Activated T-helper 2 cell treated with anti-CD3 and anti-CD28 coated beads, Interferon-gamma antibody, Interleukin-2, Interleukin-4, amounts not matched to agents 10 μg/mL and 5 μg/mL and 100 μg/mL, durations not matched to agents 14 hours and 24 hours and 36 hours (primary cell): Measurements from ENCODE around the gene RASGEF1C. TPM values are rescaled to one million over a fixed set of nuclear protein-coding genes. Genes with fewer than 3 reads are reported as not detected.

Experiments used
- DNase-seq: peaks from one replicate; pipeline ENCODE4 v3.0.0; 2021; ENCODE audit warnings: low spot score
- H3K27ac Mint-ChIP-seq: one replicate; pipeline ENCODE4 v1.8.0; 2021; ENCODE audit warnings: mixed read lengths
- H3K27me3 Mint-ChIP-seq: one replicate; pipeline ENCODE4 v1.8.0; 2021; ENCODE audit warnings: low read depth, mixed read lengths
- H3K36me3 Mint-ChIP-seq: one replicate; pipeline ENCODE4 v1.8.0; 2021; ENCODE audit warnings: low read depth, mixed read lengths
- H3K4me1 Mint-ChIP-seq: one replicate; pipeline ENCODE4 v1.8.0; 2021; ENCODE audit warnings: low read depth, mixed read lengths
- H3K4me3 Mint-ChIP-seq: one replicate; pipeline ENCODE4 v1.8.0; 2021; ENCODE audit warnings: low read depth, mild to moderate bottlenecking, moderate library complexity, mixed read lengths
- H3K9me3 Mint-ChIP-seq: one replicate; pipeline ENCODE4 v1.8.0; 2021; ENCODE audit warnings: mixed read lengths
- intact Hi-C: fragments of 100-400 bp; cut with micrococcal nuclease; formaldehyde crosslinking; loops from one replicate; pipeline ENCODE4 v1.15.1; 2023
- total RNA-seq: library from RNA; stranded (reverse); gene quantifications from 2 replicates; pipeline ENCODE4 v1.2.3, GENCODE V29; 2022

The RASGEF1C gene
- not detected in 2 replicates for total RNA-seq

DNA sequence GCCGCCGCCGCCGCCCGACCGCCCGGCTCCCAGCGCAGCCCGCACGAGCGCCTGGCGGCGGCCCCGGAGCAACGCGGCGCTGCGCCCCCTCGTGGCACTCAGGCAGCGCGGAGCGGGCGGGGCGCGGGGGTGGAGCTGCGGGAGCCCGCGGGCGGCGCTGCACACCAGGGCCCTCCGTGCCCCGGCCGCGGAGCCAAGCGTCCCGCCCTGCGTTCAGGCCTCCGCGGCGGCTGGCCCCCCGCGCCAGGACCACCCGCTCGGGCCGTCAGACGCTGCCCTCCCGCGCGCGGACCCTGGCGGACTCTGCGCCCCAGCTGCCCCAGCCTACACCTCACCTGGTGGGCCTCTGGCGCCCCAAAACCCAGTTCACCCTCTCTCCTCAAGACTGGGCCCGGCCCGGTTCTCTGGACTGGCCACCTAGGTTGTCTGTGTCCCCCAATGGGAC, at the start of gene RASGEF1C:
RASGEF1C (minus strand) TSS at position 75 of the 445 bp plus-strand sequence. CDS start 71,159 bp downstream, outside the sequence.
- DNase-seq: peak; percentile 58
- intact Hi-C loops: loop anchor here (2.0 kb wide), 1 partner anchor 82 kb away; no protein-coding TSS in a partner anchor
- Mint-ChIP-seq H3K9me3 (no peaks in the 10 kb centered on the region), H3K4me1 (peaks cover 2% of the 10 kb centered on the region), H3K4me3 (peak within 1 kb of the TSS; percentile 30), H3K36me3 (no peaks in the 10 kb centered on the region), H3K27me3 (peaks cover 25% of the 10 kb centered on the region), H3K27ac (no peak within 1 kb of the TSS)

DNA sequence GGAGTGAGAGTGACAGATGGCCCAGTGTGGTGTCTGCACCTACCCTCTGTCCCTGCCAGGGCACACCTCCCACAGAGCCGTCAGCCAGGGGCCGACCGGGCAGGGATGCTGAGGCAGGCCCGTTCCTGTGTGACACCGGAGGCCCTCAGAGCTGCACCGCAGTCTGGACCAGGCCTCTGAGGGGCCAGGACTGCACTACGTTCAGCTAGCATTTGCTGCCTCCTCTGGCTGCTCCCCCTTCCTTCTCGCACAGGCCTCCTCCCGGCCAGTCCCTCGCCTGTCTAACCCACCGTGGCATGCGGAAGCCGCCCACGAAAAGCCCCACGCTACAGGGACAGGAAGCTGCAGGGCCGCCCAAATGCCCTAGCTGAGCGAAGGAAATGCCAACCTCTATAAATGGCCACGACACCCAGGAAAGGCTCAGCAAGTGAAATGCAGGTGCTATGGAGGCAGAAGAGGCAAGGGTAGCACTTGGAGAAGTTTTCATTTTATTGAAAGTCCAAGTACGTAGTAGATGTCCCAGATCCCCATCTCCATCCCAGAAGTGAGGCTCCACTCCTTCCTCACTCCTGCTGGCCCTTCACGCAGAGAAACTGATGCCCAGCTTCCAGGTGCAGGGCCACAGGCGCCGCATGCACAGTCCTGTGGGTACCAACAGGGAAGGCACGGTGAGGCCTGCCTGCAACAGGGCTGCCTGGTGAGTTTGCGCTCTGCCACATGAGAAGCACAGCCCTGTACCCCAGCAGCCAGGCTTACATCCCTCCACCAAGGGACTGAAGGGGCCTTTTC, 44.2 kb upstream of the RASGEF1C start:
- no peaks in the 10 kb centered on the region for H3K4me1 Mint-ChIP-seq
- H3K27me3 Mint-ChIP-seq: no peaks in the 10 kb centered on the region
- intact Hi-C loops: no loop called here
- H3K27ac Mint-ChIP-seq: no peak overlapping the region
- H3K4me3 Mint-ChIP-seq: no peak overlapping the region
- H3K9me3 Mint-ChIP-seq: peaks cover 84% of the 10 kb centered on the region
- no peak for DNase-seq
- peaks cover 91% of the 10 kb centered on the region for H3K36me3 Mint-ChIP-seq

DNA sequence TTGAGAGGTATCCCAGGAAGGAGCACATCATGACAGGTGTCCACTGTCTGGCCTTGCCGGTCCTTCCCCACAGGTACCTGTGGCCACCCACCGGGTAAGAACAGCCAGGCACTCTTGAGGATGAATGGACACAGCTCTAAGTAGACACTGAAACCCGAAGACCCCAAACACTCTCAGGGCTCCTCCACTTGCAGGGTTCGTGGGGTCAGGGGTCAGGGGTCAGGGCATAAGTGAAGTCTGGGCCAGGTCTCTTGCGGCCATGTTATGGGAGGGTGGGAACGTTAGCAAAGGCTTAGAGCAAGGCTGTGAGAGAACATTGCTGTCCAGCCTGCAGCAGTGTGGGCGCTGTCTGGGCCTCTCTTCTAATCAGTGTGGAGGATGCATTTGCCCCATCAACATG, 42.9 kb upstream of the RASGEF1C start:
- Mint-ChIP-seq H3K9me3 (peaks cover 84% of the 10 kb centered on the region), H3K36me3 (peaks cover 91% of the 10 kb centered on the region), H3K27me3 (no peaks in the 10 kb centered on the region), H3K4me1 (no peaks in the 10 kb centered on the region), H3K27ac (no peak overlapping the region), H3K4me3 (no peak overlapping the region)
- intact Hi-C loops: no loop called here
- no peak for DNase-seq

DNA sequence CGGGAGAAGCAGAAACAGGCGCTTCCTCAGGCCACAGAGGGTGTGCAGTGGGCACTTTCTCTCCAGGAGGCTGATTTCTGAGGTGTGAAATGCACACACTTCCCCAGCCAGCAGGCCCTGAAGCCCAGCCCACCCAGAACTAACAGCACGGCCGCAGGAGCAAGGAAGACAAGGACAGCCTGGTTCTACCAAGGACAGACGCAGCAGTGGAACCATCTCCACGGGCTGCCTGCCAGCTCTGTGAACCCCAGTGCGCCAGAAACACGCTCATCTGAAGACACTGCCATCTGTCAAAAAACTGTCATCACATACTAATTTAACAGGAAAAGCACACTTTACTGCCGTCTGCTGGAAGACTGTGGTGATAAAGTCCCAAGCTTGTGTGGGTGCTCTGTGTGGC, 42.1 kb upstream of the RASGEF1C start:
- peaks cover 92% of the 10 kb centered on the region for H3K36me3 Mint-ChIP-seq
- H3K9me3 Mint-ChIP-seq: peaks cover 89% of the 10 kb centered on the region
- intact Hi-C loops: no loop called here
- H3K27ac Mint-ChIP-seq: no peak overlapping the region
- H3K4me1 Mint-ChIP-seq: no peaks in the 10 kb centered on the region
- DNase-seq: no peak
- H3K4me3 Mint-ChIP-seq: no peak overlapping the region
- H3K27me3 Mint-ChIP-seq: no peaks in the 10 kb centered on the region

DNA sequence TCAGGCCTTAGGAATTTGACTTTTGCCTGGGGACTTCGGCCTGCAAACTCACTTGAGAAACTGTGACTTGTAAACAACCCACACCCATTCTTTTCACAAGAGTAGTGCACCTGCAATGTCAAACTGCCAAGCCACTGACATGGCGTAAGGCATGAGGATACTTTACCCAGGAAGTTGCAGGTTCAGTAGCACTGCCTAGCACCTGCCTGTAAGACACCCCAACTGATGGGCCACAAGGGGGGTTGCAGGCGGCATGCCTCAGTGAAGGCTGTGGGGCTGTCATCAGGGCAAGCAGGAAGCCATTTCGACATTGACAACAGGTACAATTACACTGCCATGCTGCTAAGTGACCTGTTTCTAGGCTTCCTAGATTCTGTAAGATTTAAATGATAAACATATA, 41.3 kb upstream of the RASGEF1C start:
- no peaks in the 10 kb centered on the region for H3K4me1 Mint-ChIP-seq
- no peaks in the 10 kb centered on the region for H3K27me3 Mint-ChIP-seq
- intact Hi-C loops: no loop called here
- peaks cover 91% of the 10 kb centered on the region for H3K36me3 Mint-ChIP-seq
- peaks cover 84% of the 10 kb centered on the region for H3K9me3 Mint-ChIP-seq
- H3K4me3 Mint-ChIP-seq: no peak overlapping the region
- H3K27ac Mint-ChIP-seq: no peak overlapping the region
- DNase-seq: no peak

DNA sequence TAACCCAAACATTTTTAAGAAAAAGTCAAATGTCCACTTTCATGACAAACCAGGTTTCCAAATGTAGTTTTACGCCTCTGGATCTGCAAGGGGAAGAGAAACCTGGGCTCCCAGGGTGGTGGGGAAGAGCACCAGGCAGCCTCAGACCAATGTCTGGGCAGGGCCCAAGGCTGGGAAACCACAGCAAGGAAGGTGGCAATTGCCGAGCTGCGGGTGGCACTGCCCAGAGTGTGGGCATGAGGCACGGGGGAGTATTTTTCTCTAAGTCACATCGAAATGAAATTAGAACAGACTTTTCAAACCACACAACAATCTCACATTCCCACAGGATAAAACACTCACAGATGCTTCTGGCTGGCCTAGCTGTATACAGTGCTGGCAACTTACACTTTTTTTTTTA, 32.6 kb upstream of the RASGEF1C start:
- Mint-ChIP-seq H3K4me3 (no peak overlapping the region), H3K9me3 (peaks cover 54% of the 10 kb centered on the region), H3K27me3 (no peaks in the 10 kb centered on the region), H3K36me3 (peaks cover 95% of the 10 kb centered on the region), H3K27ac (no peak overlapping the region), H3K4me1 (no peaks in the 10 kb centered on the region)
- intact Hi-C loops: no loop called here
- DNase-seq: no peak

DNA sequence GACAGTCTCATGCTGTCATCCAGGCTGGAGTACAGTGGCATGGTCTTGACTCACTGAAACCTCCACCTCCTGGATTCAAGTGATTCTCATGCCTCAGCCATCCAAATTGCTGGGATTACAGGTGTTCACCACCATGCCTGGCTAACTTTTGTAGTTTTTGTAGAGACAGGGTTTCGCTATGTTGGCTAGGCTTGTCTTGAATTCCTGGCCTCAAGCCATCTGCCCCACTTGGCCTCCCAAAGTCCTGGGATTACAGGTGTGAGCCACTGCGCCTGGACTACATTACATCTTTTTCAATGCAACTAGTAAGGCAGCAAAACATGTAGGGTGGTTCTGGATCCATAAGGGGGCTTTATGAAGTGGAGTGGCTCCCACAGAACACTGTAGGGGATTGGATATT, 29.6 kb upstream of the RASGEF1C start:
- no peaks in the 10 kb centered on the region for H3K27me3 Mint-ChIP-seq
- intact Hi-C loops: no loop called here
- no peaks in the 10 kb centered on the region for H3K4me1 Mint-ChIP-seq
- H3K27ac Mint-ChIP-seq: no peak overlapping the region
- no peak for DNase-seq
- H3K36me3 Mint-ChIP-seq: peaks cover 98% of the 10 kb centered on the region
- no peak overlapping the region for H3K4me3 Mint-ChIP-seq
- H3K9me3 Mint-ChIP-seq: peaks cover 32% of the 10 kb centered on the region

DNA sequence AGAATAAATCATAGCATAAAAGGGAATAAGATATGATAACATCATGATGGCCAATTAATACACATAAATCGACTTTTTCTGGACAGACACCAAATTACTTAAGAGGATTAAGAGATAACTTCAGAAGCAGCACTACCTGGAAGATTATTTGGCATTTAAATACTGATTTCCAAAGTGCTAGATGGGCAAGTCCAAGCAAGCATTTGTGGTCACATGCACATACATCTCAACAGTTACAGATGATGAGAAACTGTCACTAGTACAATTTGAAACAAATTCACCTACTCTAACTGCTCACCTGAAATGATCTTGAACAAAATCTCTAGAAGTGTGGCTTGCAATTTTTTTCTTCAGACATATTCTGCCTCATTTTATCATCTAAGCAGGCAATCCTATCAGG, 26.8 kb upstream of the RASGEF1C start:
- H3K4me3 Mint-ChIP-seq: no peak overlapping the region
- DNase-seq: no peak
- H3K27ac Mint-ChIP-seq: no peak overlapping the region
- peaks cover 11% of the 10 kb centered on the region for H3K9me3 Mint-ChIP-seq
- H3K36me3 Mint-ChIP-seq: peaks cover 80% of the 10 kb centered on the region
- intact Hi-C loops: no loop called here
- H3K27me3 Mint-ChIP-seq: no peaks in the 10 kb centered on the region
- no peaks in the 10 kb centered on the region for H3K4me1 Mint-ChIP-seq

DNA sequence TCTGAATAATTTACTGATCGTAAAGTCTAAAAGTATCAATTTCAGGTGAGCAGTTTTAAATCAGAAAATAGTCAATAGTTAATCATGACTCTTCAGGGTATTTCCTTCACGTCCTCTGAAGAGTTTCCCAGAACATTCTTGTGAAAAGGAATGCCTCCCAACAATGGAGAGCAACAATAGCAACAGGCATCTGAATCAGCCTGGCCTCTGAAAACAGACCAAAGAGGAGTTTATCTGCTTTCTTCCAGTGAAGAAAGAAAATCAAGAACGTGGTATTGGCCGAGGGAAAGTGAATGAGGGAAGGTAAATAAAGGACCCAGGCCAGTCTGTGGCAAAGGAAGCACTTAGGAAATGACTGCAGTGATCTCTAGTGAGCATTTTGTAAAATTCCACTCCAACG, 26.1 kb upstream of the RASGEF1C start:
- peaks cover 8% of the 10 kb centered on the region for H3K9me3 Mint-ChIP-seq
- no peak for DNase-seq
- no peak overlapping the region for H3K27ac Mint-ChIP-seq
- H3K27me3 Mint-ChIP-seq: no peaks in the 10 kb centered on the region
- H3K4me1 Mint-ChIP-seq: no peaks in the 10 kb centered on the region
- H3K4me3 Mint-ChIP-seq: no peak overlapping the region
- H3K36me3 Mint-ChIP-seq: peaks cover 73% of the 10 kb centered on the region
- intact Hi-C loops: no loop called here

DNA sequence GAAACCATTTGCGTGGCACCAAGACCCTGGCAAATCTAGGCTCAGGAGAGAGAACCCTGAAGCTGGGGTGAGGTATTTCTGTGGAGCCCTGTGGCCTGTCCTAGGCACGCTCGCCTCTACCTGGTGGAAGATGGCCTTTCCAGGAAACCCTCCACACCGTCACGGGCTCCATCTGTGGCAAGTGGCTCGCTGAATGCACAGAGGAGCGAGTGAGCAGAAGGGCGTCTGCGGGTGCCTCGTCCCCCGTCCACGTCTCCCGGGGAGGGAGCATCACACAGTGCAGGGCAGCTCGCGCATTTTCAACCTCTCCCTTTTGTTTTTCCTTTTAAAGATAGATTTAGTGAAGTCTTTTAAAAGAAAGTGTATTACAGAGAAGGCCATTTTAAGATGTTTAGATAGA, 25.3 kb upstream of the RASGEF1C start:
- Mint-ChIP-seq H3K27ac (no peak overlapping the region), H3K9me3 (peaks cover 8% of the 10 kb centered on the region), H3K36me3 (peaks cover 65% of the 10 kb centered on the region), H3K4me1 (no peaks in the 10 kb centered on the region), H3K4me3 (no peak overlapping the region), H3K27me3 (no peaks in the 10 kb centered on the region)
- DNase-seq: no peak
- intact Hi-C loops: no loop called here

DNA sequence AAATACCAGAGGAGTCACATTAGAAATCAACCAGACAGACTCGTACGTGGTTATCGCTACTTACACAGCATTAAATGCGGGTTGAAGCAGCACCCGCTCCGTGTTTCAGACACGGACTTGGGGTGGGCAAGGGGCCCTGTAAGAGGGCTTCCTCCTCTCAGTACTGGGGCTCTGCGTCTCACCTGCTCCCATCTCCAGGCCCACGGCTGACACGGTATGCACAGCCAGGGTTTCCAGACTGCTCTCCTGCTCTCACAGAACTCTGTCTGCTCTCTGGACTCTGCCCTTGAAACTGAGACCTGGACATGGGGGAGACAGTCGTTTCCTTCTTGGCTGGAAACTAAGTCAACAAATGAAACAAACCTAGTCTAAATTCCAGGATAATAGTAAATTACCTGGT, 24.7 kb upstream of the RASGEF1C start:
- H3K36me3 Mint-ChIP-seq: peaks cover 60% of the 10 kb centered on the region
- no peaks in the 10 kb centered on the region for H3K4me1 Mint-ChIP-seq
- intact Hi-C loops: no loop called here
- no peak overlapping the region for H3K4me3 Mint-ChIP-seq
- H3K27ac Mint-ChIP-seq: no peak overlapping the region
- peaks cover 8% of the 10 kb centered on the region for H3K9me3 Mint-ChIP-seq
- DNase-seq: no peak
- no peaks in the 10 kb centered on the region for H3K27me3 Mint-ChIP-seq

DNA sequence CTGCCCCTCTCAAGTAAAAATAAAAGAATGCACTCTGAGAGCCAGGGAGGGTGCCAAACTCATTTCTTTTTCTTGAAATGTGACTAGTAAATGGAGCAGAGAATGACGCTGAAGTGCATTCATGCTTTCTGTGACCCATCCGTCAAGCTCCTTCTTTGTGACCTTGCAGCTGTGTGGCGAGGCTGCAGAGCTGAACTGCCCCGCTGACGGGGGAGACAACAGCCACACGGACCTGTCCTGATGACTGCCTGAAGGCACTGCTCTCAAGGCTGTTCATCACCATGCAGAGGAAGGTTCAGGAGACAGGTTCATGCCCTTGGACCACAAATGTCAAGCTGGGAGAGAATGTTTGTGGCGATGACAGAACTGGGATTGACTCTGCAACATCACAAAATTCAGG, 21.0 kb upstream of the RASGEF1C start:
- H3K4me1 Mint-ChIP-seq: no peaks in the 10 kb centered on the region
- peaks cover 32% of the 10 kb centered on the region for H3K9me3 Mint-ChIP-seq
- no peak overlapping the region for H3K4me3 Mint-ChIP-seq
- no peak for DNase-seq
- intact Hi-C loops: no loop called here
- peaks cover 24% of the 10 kb centered on the region for H3K36me3 Mint-ChIP-seq
- no peak overlapping the region for H3K27ac Mint-ChIP-seq
- no peaks in the 10 kb centered on the region for H3K27me3 Mint-ChIP-seq

DNA sequence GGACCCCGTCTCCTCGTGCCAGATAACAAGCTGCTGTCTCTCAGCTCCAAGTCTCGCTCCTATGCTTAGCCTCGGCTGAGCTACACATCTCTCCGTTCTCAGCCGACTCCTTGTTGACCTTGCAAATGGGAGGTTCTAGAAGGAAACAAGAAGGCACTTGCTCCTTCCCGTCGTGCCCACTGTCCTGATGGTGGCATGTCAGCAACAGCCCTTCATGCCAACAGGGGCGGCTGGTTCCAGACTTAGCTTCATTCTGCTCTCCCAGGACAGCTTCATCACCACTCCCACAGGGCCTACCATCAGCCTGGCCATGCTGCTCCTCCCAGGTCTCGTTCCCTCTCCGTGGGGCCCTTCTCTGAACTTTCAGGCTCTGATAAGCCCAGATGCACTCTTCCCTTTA, 13.0 kb upstream of the RASGEF1C start:
- no peaks in the 10 kb centered on the region for H3K4me1 Mint-ChIP-seq
- no peak overlapping the region for H3K4me3 Mint-ChIP-seq
- H3K27ac Mint-ChIP-seq: no peak overlapping the region
- DNase-seq: no peak
- peaks cover 2% of the 10 kb centered on the region for H3K36me3 Mint-ChIP-seq
- peaks cover 72% of the 10 kb centered on the region for H3K9me3 Mint-ChIP-seq
- no peaks in the 10 kb centered on the region for H3K27me3 Mint-ChIP-seq
- intact Hi-C loops: no loop called here
